Ishikawa (cell line): ENCODE results near the gene POU2F2.

Experiments
- CEBPB ChIP-seq: IDR thresholded peaks from 2 replicates; pipeline ENCODE4 v1.6.1; 2012
- CREB1 ChIP-seq: IDR thresholded peaks from 2 replicates; pipeline ENCODE4 v1.6.1; 2012; ENCODE audit warnings: low read depth
- EGR1 ChIP-seq: IDR thresholded peaks from 2 replicates; pipeline ENCODE4 v1.6.1; 2012
- EP300 ChIP-seq: IDR thresholded peaks from 2 replicates; pipeline ENCODE4 v1.6.1; 2012; ENCODE audit warnings: borderline replicate concordance
- FOXM1 ChIP-seq: IDR thresholded peaks from 2 replicates; pipeline ENCODE4 v1.6.1; 2012; ENCODE audit warnings: low read depth, borderline replicate concordance
- MAX ChIP-seq: IDR thresholded peaks from 2 replicates; pipeline ENCODE4 v1.6.1; 2012
- NFIC ChIP-seq: IDR thresholded peaks from 2 replicates; pipeline ENCODE4 v1.6.1; 2012
- RAD21 ChIP-seq: IDR thresholded peaks from 2 replicates; pipeline ENCODE4 v1.6.1; 2012; ENCODE audit warnings: low read depth
- TAF1 ChIP-seq: IDR thresholded peaks from 2 replicates; pipeline ENCODE4 v1.6.1; 2012; ENCODE audit warnings: low read depth, mild to moderate bottlenecking
- TCF12 ChIP-seq: IDR thresholded peaks from 2 replicates; pipeline ENCODE4 v1.6.1; 2012; ENCODE audit warnings: low read depth
- TEAD4 ChIP-seq: IDR thresholded peaks from 2 replicates; pipeline ENCODE4 v1.6.1; 2012
- USF1 ChIP-seq: IDR thresholded peaks from 2 replicates; pipeline ENCODE4 v1.6.1; 2012
- YY1 ChIP-seq: IDR thresholded peaks from 2 replicates; pipeline ENCODE4 v1.6.1; 2012; ENCODE audit warnings: low read depth
- ZBTB7A ChIP-seq: IDR thresholded peaks from 2 replicates; pipeline ENCODE4 v1.6.1; 2012; ENCODE audit warnings: low read depth
- TF ChIP-seq, protein P1 (sequence below): IDR thresholded peaks from 2 replicates; pipeline ENCODE4 v1.6.1; 2012; ENCODE audit warnings: low read depth, mild to moderate bottlenecking

The POU2F2 gene

GRCh38 chr19:42155796-42156195 is 23.6 kb upstream of the POU2F2 start:
- TF ChIP-seq NFIC (no peak), CEBPB (no peak), EP300 (no peak), TAF1 (no peak), USF1 (no peak), EGR1 (no peak), MAX (no peak), RAD21 (no peak), YY1 (no peak), FOXM1 (no peak), TEAD4 (no peak)
- TF ChIP-seq, protein P1, sequence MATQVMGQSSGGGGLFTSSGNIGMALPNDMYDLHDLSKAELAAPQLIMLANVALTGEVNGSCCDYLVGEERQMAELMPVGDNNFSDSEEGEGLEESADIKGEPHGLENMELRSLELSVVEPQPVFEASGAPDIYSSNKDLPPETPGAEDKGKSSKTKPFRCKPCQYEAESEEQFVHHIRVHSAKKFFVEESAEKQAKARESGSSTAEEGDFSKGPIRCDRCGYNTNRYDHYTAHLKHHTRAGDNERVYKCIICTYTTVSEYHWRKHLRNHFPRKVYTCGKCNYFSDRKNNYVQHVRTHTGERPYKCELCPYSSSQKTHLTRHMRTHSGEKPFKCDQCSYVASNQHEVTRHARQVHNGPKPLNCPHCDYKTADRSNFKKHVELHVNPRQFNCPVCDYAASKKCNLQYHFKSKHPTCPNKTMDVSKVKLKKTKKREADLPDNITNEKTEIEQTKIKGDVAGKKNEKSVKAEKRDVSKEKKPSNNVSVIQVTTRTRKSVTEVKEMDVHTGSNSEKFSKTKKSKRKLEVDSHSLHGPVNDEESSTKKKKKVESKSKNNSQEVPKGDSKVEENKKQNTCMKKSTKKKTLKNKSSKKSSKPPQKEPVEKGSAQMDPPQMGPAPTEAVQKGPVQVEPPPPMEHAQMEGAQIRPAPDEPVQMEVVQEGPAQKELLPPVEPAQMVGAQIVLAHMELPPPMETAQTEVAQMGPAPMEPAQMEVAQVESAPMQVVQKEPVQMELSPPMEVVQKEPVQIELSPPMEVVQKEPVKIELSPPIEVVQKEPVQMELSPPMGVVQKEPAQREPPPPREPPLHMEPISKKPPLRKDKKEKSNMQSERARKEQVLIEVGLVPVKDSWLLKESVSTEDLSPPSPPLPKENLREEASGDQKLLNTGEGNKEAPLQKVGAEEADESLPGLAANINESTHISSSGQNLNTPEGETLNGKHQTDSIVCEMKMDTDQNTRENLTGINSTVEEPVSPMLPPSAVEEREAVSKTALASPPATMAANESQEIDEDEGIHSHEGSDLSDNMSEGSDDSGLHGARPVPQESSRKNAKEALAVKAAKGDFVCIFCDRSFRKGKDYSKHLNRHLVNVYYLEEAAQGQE = no peak

DNA sequence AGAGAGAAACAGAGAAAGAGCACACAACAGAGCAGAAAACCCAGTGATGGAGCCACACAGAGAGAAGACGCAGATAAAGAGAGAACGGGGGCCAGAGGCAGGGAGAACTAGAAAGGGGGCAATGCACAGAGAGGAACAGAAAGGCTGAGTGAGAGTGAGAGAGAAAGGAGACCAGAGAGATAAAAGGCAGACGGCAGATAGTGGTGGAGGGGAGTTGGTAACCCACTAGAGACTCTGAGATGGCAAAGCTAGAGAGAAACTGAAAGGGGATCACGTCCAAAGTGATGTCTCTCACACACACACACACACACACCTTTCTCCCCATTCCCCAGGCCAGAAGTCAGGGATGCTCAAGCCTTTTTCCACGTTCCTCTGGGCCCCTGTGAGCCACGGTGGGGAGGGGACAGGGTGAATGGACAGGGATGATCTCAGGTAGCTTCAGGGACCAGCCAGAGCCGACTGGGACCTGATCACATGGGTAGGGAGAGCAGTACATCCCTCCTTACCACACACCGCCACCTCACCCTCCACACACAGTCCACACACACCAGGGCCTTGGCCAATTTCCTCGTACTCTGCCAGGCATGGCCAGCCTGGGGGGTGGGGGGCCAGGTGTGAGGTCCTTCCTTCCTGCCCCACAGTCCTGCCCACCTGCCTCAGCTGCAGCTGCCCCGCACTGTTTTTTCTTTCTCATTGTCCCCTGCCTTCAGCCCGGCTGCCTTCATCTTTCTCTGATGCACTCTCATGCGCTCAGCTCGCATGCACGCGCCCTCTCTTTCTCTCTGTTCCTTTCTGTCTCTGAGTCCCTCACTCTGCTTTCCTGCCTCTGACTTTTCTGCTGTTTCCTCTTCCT is 22.5 kb upstream of the POU2F2 start:
- no peak for TF ChIP-seq EGR1
- no peak for TF ChIP-seq FOXM1
- TF ChIP-seq RAD21 = no peak
- TF ChIP-seq ZBTB7A = no peak
- TF ChIP-seq CEBPB = no peak
- TF ChIP-seq EP300 = no peak
- TF ChIP-seq MAX = no peak
- TF ChIP-seq CREB1 = no peak
- no peak for TF ChIP-seq TEAD4
- no peak for TF ChIP-seq TCF12
- no peak for TF ChIP-seq YY1
- TF ChIP-seq USF1 = no peak
- TF ChIP-seq, protein P1 = no peak
- TF ChIP-seq TAF1 = no peak
- TF ChIP-seq NFIC = no peak

GRCh38 chr19:42153672-42154433 is 21.6 kb upstream of the POU2F2 start:
- TF ChIP-seq TEAD4 (no peak), MAX (no peak), TAF1 (no peak), CREB1 (no peak), CEBPB (no peak), USF1 (no peak), RAD21 (no peak), FOXM1 (no peak), YY1 (no peak), EP300 (no peak), ZBTB7A (no peak), TCF12 (no peak), NFIC (no peak), EGR1 (no peak)
- TF ChIP-seq, protein P1 = no peak
